Fibroblast of the aortic adventitia (primary cell): ENCODE results near the gene PCDH19. TPM values are rescaled to one million over a fixed set of nuclear protein-coding genes. Genes with fewer than 3 reads are reported as not detected.

Experiments
- DNase-seq: peaks from one replicate; pipeline ENCODE4 v3.0.0-alpha.2; 2010; ENCODE audit warnings: low read depth
- H3K4me3 ChIP-seq: 2 replicates; pipeline ENCODE4 v1.5.1; 2011; ENCODE audit warnings: low read depth, mild to moderate bottlenecking, control low read depth, low read length, moderate library complexity
- CTCF ChIP-seq: IDR thresholded peaks from 2 replicates; pipeline ENCODE4 v1.5.1; 2011; ENCODE audit warnings: mild to moderate bottlenecking, low read length, control low read depth, inconsistent platforms; ENCODE audit not compliant: insufficient read depth
- total RNA-seq: library from RNA; depleted of rRNA; stranded (reverse); fragments of >200 nt; gene quantifications from 2 replicates; pipeline ENCODE4 v1.2.3, GENCODE V29; 2012; ENCODE audit warnings: low replicate concordance

The PCDH19 gene
- total RNA-seq, 1 donor: 0.09 TPM

- DNase-seq: no peak
- TF ChIP-seq CTCF: no peak
- H3K4me3 ChIP-seq: no peak overlapping the region
These were observed 5.2 kb downstream of the PCDH19 start for GRCh38 chrX:100404851-100405250.

- no peak for DNase-seq
- H3K4me3 ChIP-seq: no peak overlapping the region
- TF ChIP-seq CTCF: no peak
These were observed 14.3 kb downstream of the PCDH19 start for GRCh38 chrX:100395781-100396180.

- no peak for TF ChIP-seq CTCF
- DNase-seq: peak; percentile 4
- H3K4me3 ChIP-seq: no peak overlapping the region
These were observed 28.5 kb downstream of the PCDH19 start for GRCh38 chrX:100381619-100382018.

GRCh38 chrX:100379388-100379986 lies 30.6 kb downstream of the PCDH19 start:
- peak; percentile 16 for DNase-seq
- TF ChIP-seq CTCF: peak; percentile 42
- no peak overlapping the region for H3K4me3 ChIP-seq

- no peak overlapping the region for H3K4me3 ChIP-seq
- TF ChIP-seq CTCF: no peak
- no peak for DNase-seq
These were observed 32.2 kb downstream of the PCDH19 start for GRCh38 chrX:100377826-100378225.

GRCh38 chrX:100376576-100376975 lies 33.5 kb downstream of the PCDH19 start:
- no peak for TF ChIP-seq CTCF
- no peak overlapping the region for H3K4me3 ChIP-seq
- peak; percentile 5 for DNase-seq

- H3K4me3 ChIP-seq: no peak overlapping the region
- no peak for TF ChIP-seq CTCF
- DNase-seq: no peak
These were observed 36.4 kb downstream of the PCDH19 start for GRCh38 chrX:100373673-100374072.
